IgD-negative memory B cell (primary cell): ENCODE results near the gene CPE. TPM values are rescaled to one million over a fixed set of nuclear protein-coding genes. Genes with fewer than 3 reads are reported as not detected.
"Not testable (repeated sequence)": the region's sequence is repeated elsewhere in the genome, so short reads cannot be mapped to it uniquely, and the experiment has no call there.

ENCODE experiments used
- H3K27ac Mint-ChIP-seq, 3 donors: one replicate each; pipeline ENCODE4 v1.8.0; 2020 to 2022; ENCODE audit warnings: mild to moderate bottlenecking in 3 of 3, mixed read lengths in 3 of 3, moderate library complexity in 1 of 3
- H3K27me3 Mint-ChIP-seq: one replicate; pipeline ENCODE4 v1.8.0; 2021; ENCODE audit warnings: mixed read lengths
- H3K36me3 Mint-ChIP-seq: one replicate; pipeline ENCODE4 v1.8.0; 2020; ENCODE audit warnings: mild to moderate bottlenecking, mixed read lengths
- H3K4me1 Mint-ChIP-seq, 3 donors: one replicate each; pipeline ENCODE4 v1.8.0; 2020 to 2022; ENCODE audit warnings: mixed read lengths in 3 of 3, mild to moderate bottlenecking in 1 of 3
- H3K4me3 Mint-ChIP-seq, 4 donors: one replicate each; pipeline ENCODE4 v1.8.0; 2020 to 2022; ENCODE audit warnings: mild to moderate bottlenecking in 4 of 4, mixed read lengths in 4 of 4, moderate library complexity in 3 of 4
- H3K9me3 Mint-ChIP-seq, 3 donors: one replicate each; pipeline ENCODE4 v1.8.0; 2020 to 2021; ENCODE audit warnings: mixed read lengths in 3 of 3, mild to moderate bottlenecking in 1 of 3
- polyA plus RNA-seq: library from polyadenylated mRNA; unstranded; fragments of 300-500 nt; fragmentation: Illumina TruSeq; gene quantifications from one replicate; pipeline ENCODE4 v1.2.3, GENCODE V29; 2021

CPE gene
- polyA plus RNA-seq, 1 donor from 2014 or later, result not detected

- Mint-ChIP-seq H3K27me3 (no peaks in the 10 kb centered on the region), H3K36me3 (no peaks in the 10 kb centered on the region), H3K27ac (no peak overlapping the region), H3K4me3 (no peak overlapping the region), H3K9me3 (no peaks in the 10 kb centered on the region), H3K4me1 (no peaks in the 10 kb centered on the region)
Observed at GRCh38 chr4:165450871-165451270, 72.1 kb downstream of the CPE start.

GRCh38 chr4:165453140-165453539, 74.3 kb downstream of the CPE start:
- H3K9me3 Mint-ChIP-seq, H3K27me3 Mint-ChIP-seq, H3K36me3 Mint-ChIP-seq, H3K4me3 Mint-ChIP-seq, H3K4me1 Mint-ChIP-seq: not testable (repeated sequence)
- H3K27ac Mint-ChIP-seq, result peak overlapping the region in 1 of 3 donors; percentile 76

- no peaks in the 10 kb centered on the region for H3K4me1 Mint-ChIP-seq
- no peak overlapping the region for H3K4me3 Mint-ChIP-seq
- H3K9me3 Mint-ChIP-seq, result no peaks in the 10 kb centered on the region
- H3K27ac Mint-ChIP-seq, result no peak overlapping the region
- H3K36me3 Mint-ChIP-seq, result peaks cover 2% of the 10 kb centered on the region
- H3K27me3 Mint-ChIP-seq, result no peaks in the 10 kb centered on the region
Observed at GRCh38 chr4:165454426-165454825, 75.6 kb downstream of the CPE start.

- no peak overlapping the region for H3K4me3 Mint-ChIP-seq
- H3K9me3 Mint-ChIP-seq, result no peaks in the 10 kb centered on the region
Observed at GRCh38 chr4:165457793-165458192, 79.0 kb downstream of the CPE start.

GRCh38 chr4:165458471-165458870, 79.7 kb downstream of the CPE start:
- Mint-ChIP-seq H3K27ac (no peak overlapping the region), H3K4me3 (no peak overlapping the region), H3K9me3 (no peaks in the 10 kb centered on the region), H3K4me1 (no peaks in the 10 kb centered on the region), H3K27me3 (no peaks in the 10 kb centered on the region), H3K36me3 (peaks cover 2% of the 10 kb centered on the region)

More at GRCh38 chr4:165457793-165458192, 79.0 kb downstream of the CPE start:
- H3K27me3 Mint-ChIP-seq, result no peaks in the 10 kb centered on the region
- no peaks in the 10 kb centered on the region for H3K4me1 Mint-ChIP-seq
- H3K27ac Mint-ChIP-seq, result no peak overlapping the region
- peaks cover 2% of the 10 kb centered on the region for H3K36me3 Mint-ChIP-seq

- Mint-ChIP-seq H3K4me1 (peaks cover 0 to 1% (median 0%) of the 10 kb centered on the region in 3 donors), H3K36me3 (peaks cover 2% of the 10 kb centered on the region), H3K27me3 (no peaks in the 10 kb centered on the region), H3K9me3 (no peaks in the 10 kb centered on the region), H3K4me3 (no peak overlapping the region), H3K27ac (no peak overlapping the region)
Observed at GRCh38 chr4:165461159-165461821, 82.5 kb downstream of the CPE start.

- H3K9me3 Mint-ChIP-seq, result no peaks in the 10 kb centered on the region
- H3K36me3 Mint-ChIP-seq, result peaks cover 2% of the 10 kb centered on the region
- no peak overlapping the region for H3K4me3 Mint-ChIP-seq
- peaks cover 0 to 1% (median 0%) of the 10 kb centered on the region in 3 donors for H3K4me1 Mint-ChIP-seq
- H3K27ac Mint-ChIP-seq, result no peak overlapping the region
- no peaks in the 10 kb centered on the region for H3K27me3 Mint-ChIP-seq
Observed at GRCh38 chr4:165462009-165462408, 83.2 kb downstream of the CPE start.

GRCh38 chr4:165464376-165464775, 85.6 kb downstream of the CPE start:
- no peak overlapping the region for H3K4me3 Mint-ChIP-seq
- no peaks in the 10 kb centered on the region for H3K27me3 Mint-ChIP-seq
- H3K4me1 Mint-ChIP-seq, result peaks cover 0 to 2% (median 1%) of the 10 kb centered on the region in 3 donors
- no peaks in the 10 kb centered on the region for H3K36me3 Mint-ChIP-seq
- no peak overlapping the region for H3K27ac Mint-ChIP-seq
- no peaks in the 10 kb centered on the region for H3K9me3 Mint-ChIP-seq

- Mint-ChIP-seq H3K9me3 (no peaks in the 10 kb centered on the region), H3K36me3 (peaks cover 1% of the 10 kb centered on the region), H3K4me3 (no peak overlapping the region), H3K27me3 (no peaks in the 10 kb centered on the region), H3K27ac (no peak overlapping the region), H3K4me1 (peaks cover 0 to 2% (median 1%) of the 10 kb centered on the region in 3 donors)
Observed at GRCh38 chr4:165464813-165465381, 86.1 kb downstream of the CPE start.

- Mint-ChIP-seq H3K4me3 (no peak overlapping the region), H3K27me3 (no peaks in the 10 kb centered on the region), H3K9me3 (peaks cover 0 to 13% (median 6%) of the 10 kb centered on the region in 3 donors), H3K36me3 (peaks cover 2% of the 10 kb centered on the region), H3K4me1 (peaks cover 0 to 2% (median 0%) of the 10 kb centered on the region in 3 donors), H3K27ac (no peak overlapping the region)
Observed at GRCh38 chr4:165470009-165470408, 91.2 kb downstream of the CPE start.

- Mint-ChIP-seq H3K4me3 (no peak overlapping the region), H3K4me1 (no peaks in the 10 kb centered on the region), H3K9me3 (peaks cover 0 to 13% (median 6%) of the 10 kb centered on the region in 3 donors), H3K36me3 (peaks cover 2% of the 10 kb centered on the region), H3K27ac (no peak overlapping the region), H3K27me3 (no peaks in the 10 kb centered on the region)
Observed at GRCh38 chr4:165472943-165473676, 94.3 kb downstream of the CPE start.

GRCh38 chr4:165474784-165475705, 96.2 kb downstream of the CPE start:
- Mint-ChIP-seq H3K4me1 (no peaks in the 10 kb centered on the region), H3K4me3 (no peak overlapping the region), H3K9me3 (peaks cover 0 to 13% (median 6%) of the 10 kb centered on the region in 3 donors), H3K27me3 (no peaks in the 10 kb centered on the region), H3K27ac (no peak overlapping the region), H3K36me3 (no peaks in the 10 kb centered on the region)

- H3K4me1 Mint-ChIP-seq, result no peaks in the 10 kb centered on the region
- H3K27ac Mint-ChIP-seq, result no peak overlapping the region
- H3K9me3 Mint-ChIP-seq, result peaks cover 0 to 13% (median 6%) of the 10 kb centered on the region in 3 donors
- no peak overlapping the region for H3K4me3 Mint-ChIP-seq
- no peaks in the 10 kb centered on the region for H3K27me3 Mint-ChIP-seq
- H3K36me3 Mint-ChIP-seq, result no peaks in the 10 kb centered on the region
Observed at GRCh38 chr4:165475706-165476070, 96.9 kb downstream of the CPE start.

GRCh38 chr4:165476214-165477098, 97.6 kb downstream of the CPE start:
- Mint-ChIP-seq H3K27ac (no peak overlapping the region), H3K4me3 (no peak overlapping the region), H3K36me3 (no peaks in the 10 kb centered on the region), H3K9me3 (peaks cover 0 to 13% (median 6%) of the 10 kb centered on the region in 3 donors), H3K4me1 (no peaks in the 10 kb centered on the region), H3K27me3 (no peaks in the 10 kb centered on the region)
